GM18526 (cell line): Measurements from ENCODE around the gene ABITRAM.

Experiments used
- POLR2A ChIP-seq: IDR thresholded peaks from 3 replicates; pipeline ENCODE4 v1.6.1; 2011; ENCODE audit not compliant: insufficient read length; ENCODE audit errors: extremely low read depth

The ABITRAM gene

DNA sequence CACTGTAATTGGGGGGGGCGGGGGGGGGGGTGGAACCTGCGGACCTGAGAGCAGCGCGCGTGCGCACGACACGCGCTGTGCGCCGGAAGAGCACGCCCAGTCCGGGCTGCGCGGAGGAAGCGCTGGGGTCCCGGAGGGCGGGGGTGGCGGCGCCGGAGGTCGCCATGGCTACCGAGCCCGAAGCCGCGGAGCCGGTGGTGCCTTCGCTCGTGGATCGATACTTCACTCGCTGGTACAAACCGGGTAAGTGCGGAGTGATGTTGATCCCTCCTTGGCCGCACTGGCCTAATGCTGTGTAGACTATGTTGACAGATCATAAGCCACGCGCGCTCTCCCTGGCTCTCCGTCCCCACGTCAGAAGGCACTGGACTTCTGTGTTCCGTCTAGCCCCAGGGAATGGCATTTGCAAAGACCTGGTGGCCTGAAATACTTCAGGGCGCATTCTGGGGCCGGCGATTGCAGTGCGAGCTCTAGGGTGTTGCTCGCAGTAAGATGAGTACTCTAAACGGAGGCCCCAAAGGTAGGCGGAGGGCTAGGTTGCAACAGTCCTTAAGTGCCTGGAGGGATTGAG lies at the start of gene ABITRAM:
ABITRAM (plus strand) TSS at position 78 of the 571 bp plus-strand sequence; CDS start at position 165, 87 bp downstream.
- no peak for TF ChIP-seq POLR2A

DNA sequence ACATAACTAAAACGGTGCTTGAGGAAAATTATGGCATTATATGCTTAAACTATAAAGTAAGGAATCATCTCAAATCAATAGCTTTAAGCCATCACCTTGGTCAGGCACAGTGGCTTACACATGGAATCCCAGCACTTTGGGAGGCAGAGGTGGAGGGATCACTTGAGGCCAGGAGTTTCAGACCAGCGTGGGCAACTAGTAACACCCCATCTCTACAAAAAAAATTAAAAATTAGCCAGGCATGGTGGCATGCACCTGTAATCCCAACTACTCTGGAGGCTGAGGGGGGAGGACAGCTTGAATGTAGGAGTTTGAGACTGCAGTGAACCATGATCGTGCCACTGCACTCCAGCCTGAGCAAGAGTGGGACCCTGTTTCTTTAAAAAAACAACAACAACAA lies 49.5 kb upstream of the ABITRAM start:
- TF ChIP-seq POLR2A, result no peak

- TF ChIP-seq POLR2A, result no peak
These were observed 48.4 kb upstream of the ABITRAM start for GRCh38 chr9:108885643-108886348.

- TF ChIP-seq POLR2A, result no peak
These were observed 44.5 kb upstream of the ABITRAM start for GRCh38 chr9:108889649-108890067.

DNA sequence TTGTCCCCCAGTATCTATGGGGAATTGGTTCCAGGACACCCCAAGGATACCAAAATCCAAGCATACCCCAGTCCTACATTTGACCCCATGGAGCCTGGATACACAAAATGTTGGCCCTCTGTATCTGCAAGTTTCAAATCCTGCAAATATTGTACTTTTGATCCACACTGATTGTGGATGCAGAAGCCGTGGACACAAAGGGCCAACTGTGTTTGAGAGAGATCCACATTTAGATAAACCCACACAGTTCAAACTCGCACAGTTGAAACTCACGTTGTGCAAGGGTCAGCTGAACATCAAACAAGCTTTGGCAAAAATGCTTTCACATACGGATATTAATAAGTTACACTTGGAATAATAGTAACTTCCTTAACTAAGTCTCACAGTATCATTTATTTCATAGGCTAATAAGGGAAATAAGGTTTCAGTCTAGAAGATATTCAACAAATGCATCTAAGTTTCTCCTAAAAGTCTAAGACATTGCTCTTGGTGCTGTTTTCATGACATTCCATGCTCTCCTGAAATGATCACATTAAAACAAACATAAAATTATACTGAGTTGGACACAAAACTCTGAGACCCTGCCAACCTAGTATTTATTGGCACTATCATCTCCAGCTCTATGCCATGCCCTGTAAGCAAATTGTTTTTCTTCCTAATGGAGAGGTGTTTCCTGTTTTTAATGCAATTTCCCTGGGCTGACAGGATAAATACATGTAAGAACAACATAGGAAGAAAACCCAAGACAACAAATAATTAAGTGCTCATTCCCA lies 39.8 kb upstream of the ABITRAM start:
- no peak for TF ChIP-seq POLR2A

GRCh38 chr9:108897324-108898096 lies 36.7 kb upstream of the ABITRAM start:
- TF ChIP-seq POLR2A, result no peak

DNA sequence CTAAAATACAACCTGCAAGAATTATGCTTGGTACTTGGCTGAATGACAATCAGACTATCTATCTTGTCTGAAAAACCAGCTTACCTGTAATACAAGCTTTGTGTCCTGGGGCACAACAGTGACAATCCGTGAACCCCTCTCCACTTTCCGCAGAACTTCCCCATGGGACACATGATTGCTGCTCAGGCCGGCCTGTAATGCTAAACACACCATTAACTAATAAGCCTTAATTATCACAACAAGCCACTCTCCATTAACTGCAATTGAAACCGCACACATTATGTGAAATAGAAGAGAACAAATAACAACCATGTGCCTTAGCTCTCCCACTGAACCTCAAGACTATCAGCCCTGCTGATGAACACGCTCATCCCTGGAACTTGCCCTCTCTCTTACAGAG lies 34.0 kb upstream of the ABITRAM start:
- no peak for TF ChIP-seq POLR2A

DNA sequence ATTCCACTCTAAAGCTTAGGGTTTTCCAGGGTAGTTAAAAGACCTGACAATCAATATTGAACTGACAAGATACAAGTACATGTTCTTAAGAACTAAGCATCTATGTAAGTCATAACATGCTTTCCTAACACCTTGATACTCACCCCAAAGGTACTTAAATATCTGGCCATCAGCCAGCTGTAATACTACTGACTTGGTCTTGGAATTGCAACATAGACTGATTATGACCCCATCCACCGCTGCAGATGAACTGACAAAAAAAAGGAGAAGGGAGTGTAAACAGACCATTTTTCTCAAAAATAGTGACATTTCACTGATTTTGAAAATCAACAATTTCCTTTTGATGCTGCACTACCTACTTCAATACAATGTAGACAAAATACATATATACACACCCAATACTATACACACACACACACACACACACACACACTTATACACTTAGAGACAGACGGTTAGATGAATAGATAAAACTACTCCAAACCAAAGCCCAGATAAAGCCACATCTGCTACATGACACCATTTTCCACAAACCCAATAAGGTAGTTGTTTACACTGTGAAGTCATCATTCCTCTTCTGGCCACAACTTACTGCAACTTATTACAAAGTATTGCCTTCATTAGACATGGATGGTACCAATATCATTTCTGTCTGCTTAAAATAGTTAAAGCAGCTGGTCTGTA lies 30.6 kb upstream of the ABITRAM start:
- TF ChIP-seq POLR2A, result no peak

GRCh38 chr9:108904161-108904560 lies 30.0 kb upstream of the ABITRAM start:
- TF ChIP-seq POLR2A, result no peak

DNA sequence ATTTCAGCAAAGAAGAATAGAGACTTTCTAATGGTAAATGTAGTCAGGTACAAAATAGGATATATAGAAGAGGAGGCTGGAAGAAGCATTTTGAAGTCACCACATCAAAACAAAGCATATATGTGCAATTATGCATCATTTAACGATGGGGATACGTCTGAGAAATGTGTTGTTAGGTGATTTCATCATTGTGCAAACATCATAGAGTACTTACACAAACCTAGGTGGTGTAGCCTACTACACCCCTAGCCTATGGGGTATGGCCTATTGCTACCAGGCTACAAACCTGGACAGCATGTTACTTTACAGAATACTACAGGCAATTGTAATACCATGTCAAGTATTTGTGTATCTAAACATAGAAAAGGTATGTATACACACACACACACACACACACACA lies 28.7 kb upstream of the ABITRAM start:
- no peak for TF ChIP-seq POLR2A

GRCh38 chr9:108910402-108910801 lies 23.8 kb upstream of the ABITRAM start:
- no peak for TF ChIP-seq POLR2A

- no peak for TF ChIP-seq POLR2A
These were observed 23.3 kb upstream of the ABITRAM start for GRCh38 chr9:108910914-108911313.

- no peak for TF ChIP-seq POLR2A
These were observed 22.4 kb upstream of the ABITRAM start for GRCh38 chr9:108911820-108912219.

DNA sequence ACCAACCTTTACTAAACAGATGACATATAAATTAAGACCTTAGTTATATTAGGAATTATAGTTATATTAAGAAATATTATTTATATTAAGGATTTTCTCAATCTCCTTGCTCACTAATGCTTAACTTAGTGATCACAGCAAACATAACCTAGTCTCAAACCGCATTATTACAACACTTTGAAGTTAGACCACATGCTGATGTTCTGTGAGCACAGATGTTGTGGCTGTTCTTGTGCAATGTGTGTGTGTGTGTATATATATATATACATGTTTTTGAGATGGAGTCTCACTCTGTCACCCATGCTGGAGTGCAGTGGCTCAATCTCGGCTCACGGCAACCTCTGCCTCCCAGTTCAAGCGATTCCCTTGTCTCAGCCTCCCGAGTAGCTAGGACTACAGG lies 20.8 kb upstream of the ABITRAM start:
- TF ChIP-seq POLR2A, result no peak

GRCh38 chr9:108919517-108919916 lies 14.7 kb upstream of the ABITRAM start:
- TF ChIP-seq POLR2A, result no peak
